ENCODE data around the gene BRI3. TPM values are rescaled to one million over a fixed set of nuclear protein-coding genes. Genes with fewer than 3 reads are reported as not detected.

BRI3 gene
- total RNA-seq, 4 donors from 2014 or later: 23.5 to 51.9 (median 38.0) TPM

GRCh38 chr7:98341106-98341505 lies 59.6 kb downstream of the BRI3 start:
- H3K27me3 ChIP-seq: no peaks in the 10 kb centered on the region
- H3K27ac ChIP-seq: no peak overlapping the region
- no peaks in the 10 kb centered on the region for H3K4me1 ChIP-seq
- TF ChIP-seq POLR2A (IDR thresholded peaks at IDR 0.05): no peak
- H3K4me3 ChIP-seq (replicated peaks in 1 of 3): no peak overlapping the region
- H3K9me3 ChIP-seq: no peaks in the 10 kb centered on the region
- intact Hi-C loops (cut with DNase I): no loop called here
- H3K36me3 ChIP-seq: no peaks in the 10 kb centered on the region
- WGBS, 2 donors: 86% methylated on average over 3 of the region's 3 CpGs
- DNase-seq: no peak

Other genes starting within 250 kb of the BRI3 start
- 10 to 100 TPM; 22.0 to 36.5 (median 26.6) TPM for gene LMTK2, start 174.8 kb upstream of the BRI3 start, total RNA-seq
- 1 to 10 TPM in 3 of 4 donors, not detected in 1; 1.2 to 8.7 (median 1.9) TPM for gene BHLHA15, start 70.2 kb upstream of the BRI3 start, total RNA-seq
- gene TECPR1, start 29.5 kb upstream of the BRI3 start, total RNA-seq: 10 to 100 TPM; 19.6 to 61.8 (median 26.3) TPM
- 10 to 100 TPM; 15.3 to 28.2 (median 19.8) TPM for gene BAIAP2L1, start 119.4 kb downstream of the BRI3 start, total RNA-seq